ENCODE data around the gene SIDT2. TPM values are rescaled to one million over a fixed set of nuclear protein-coding genes. Genes with fewer than 3 reads are reported as not detected.
A peak's percentile ranks its signal among the peaks of the same experiment; 100 is the strongest.

The SIDT2 gene
- total and polyA plus RNA-seq, 2 of the 13 experiments (the other 11 are each of a cell fraction or from before 2014, with no cell fraction given), result 11.5 to 28.0 TPM

GRCh38 chr11:117179048-117179999 is 781 bp downstream of the SIDT2 start (continued):
- TF ChIP-seq MEIS2 (CRISPR knock-in tag; IDR thresholded peaks at IDR 0.05), result no peak
- no peak for TF ChIP-seq ZNF350 (CRISPR knock-in tag; IDR thresholded peaks at IDR 0.05; ENCODE audit: borderline replicate concordance, low read depth)
- 0 out of 2 replicates have a peak, but pooled peaks have one; percentile 50 for TF ChIP-seq ZNF567 (CRISPR knock-in tag; IDR thresholded peaks at IDR 0.05; ENCODE audit: borderline replicate concordance)
- TF ChIP-seq MXD3 (CRISPR knock-in tag; IDR thresholded peaks at IDR 0.05), result no peak; the same call in 1 of the 2 replicates
- 0 out of 2 replicates have a peak, but pooled peaks have one; percentile 9 for TF ChIP-seq NAIF1 (CRISPR knock-in tag; IDR thresholded peaks at IDR 0.05; ENCODE audit: borderline replicate concordance)
- TF ChIP-seq TAF1 (CRISPR knock-in tag; IDR thresholded peaks at IDR 0.05), result 0 out of 2 replicates have a peak, but pooled peaks have one; percentile 27
- 0 out of 2 replicates have a peak, but pooled peaks have one; percentile 22 for TF ChIP-seq ZNF557 (CRISPR knock-in tag; IDR thresholded peaks at IDR 0.05)
- 0 out of 2 replicates have a peak, but pooled peaks have one; percentile 60 for TF ChIP-seq ZNF580 (CRISPR knock-in tag; IDR thresholded peaks at IDR 0.05; ENCODE audit: borderline replicate concordance, low read depth)
- TF ChIP-seq HINFP (CRISPR knock-in tag; IDR thresholded peaks at IDR 0.05; ENCODE audit: low read depth), result no peak
- TF ChIP-seq ZFP91 (CRISPR knock-in tag; IDR thresholded peaks at IDR 0.05; ENCODE audit: borderline replicate concordance), result peak; percentile 45; the same call in 1 of the 2 replicates
- no peak for TF ChIP-seq PRDM10 (CRISPR knock-in tag; IDR thresholded peaks at IDR 0.05; ENCODE audit: low read depth)
- TF ChIP-seq FOXK1 (CRISPR knock-in tag; IDR thresholded peaks at IDR 0.05; ENCODE audit: borderline replicate concordance, low read depth), result no peak
- peak; percentile 24; the same call in 1 of the 2 replicates for TF ChIP-seq HNF4A (CRISPR knock-in tag; IDR thresholded peaks at IDR 0.05)
- TF ChIP-seq ZNF136 (CRISPR knock-in tag; IDR thresholded peaks at IDR 0.05; ENCODE audit: low read depth), result 0 out of 2 replicates have a peak, but pooled peaks have one; percentile 9
- TF ChIP-seq ZSCAN20 (CRISPR knock-in tag; IDR thresholded peaks at IDR 0.05; ENCODE audit: borderline replicate concordance), result no peak
- TF ChIP-seq GPN1 (CRISPR knock-in tag; IDR thresholded peaks at IDR 0.05; ENCODE audit: borderline replicate concordance), result no peak
- TF ChIP-seq SIN3B (IDR thresholded peaks at IDR 0.05; ENCODE audit: low read length), result no peak
- no peak for TF ChIP-seq REPIN1 (CRISPR knock-in tag; IDR thresholded peaks at IDR 0.05; ENCODE audit: borderline replicate concordance, low read depth)
- TF ChIP-seq ZNF629 (CRISPR knock-in tag; conservative IDR thresholded peaks at IDR 0.05), result no peak

Measured in HepG2 (cell line).